Activated CD8-positive, alpha-beta memory T cell treated with anti-CD3 and anti-CD28 coated beads for 4 hours (primary cell): ENCODE results near the gene S100B.
A peak's percentile ranks its signal among the peaks of the same experiment; 100 is the strongest.

Experiments used
- DNase-seq, 2 donors: peaks; one replicate each; pipeline ENCODE4 v3.0.0-alpha.2; 2020; ENCODE audit warnings: low read depth in 2 of 2

The S100B gene

DNA sequence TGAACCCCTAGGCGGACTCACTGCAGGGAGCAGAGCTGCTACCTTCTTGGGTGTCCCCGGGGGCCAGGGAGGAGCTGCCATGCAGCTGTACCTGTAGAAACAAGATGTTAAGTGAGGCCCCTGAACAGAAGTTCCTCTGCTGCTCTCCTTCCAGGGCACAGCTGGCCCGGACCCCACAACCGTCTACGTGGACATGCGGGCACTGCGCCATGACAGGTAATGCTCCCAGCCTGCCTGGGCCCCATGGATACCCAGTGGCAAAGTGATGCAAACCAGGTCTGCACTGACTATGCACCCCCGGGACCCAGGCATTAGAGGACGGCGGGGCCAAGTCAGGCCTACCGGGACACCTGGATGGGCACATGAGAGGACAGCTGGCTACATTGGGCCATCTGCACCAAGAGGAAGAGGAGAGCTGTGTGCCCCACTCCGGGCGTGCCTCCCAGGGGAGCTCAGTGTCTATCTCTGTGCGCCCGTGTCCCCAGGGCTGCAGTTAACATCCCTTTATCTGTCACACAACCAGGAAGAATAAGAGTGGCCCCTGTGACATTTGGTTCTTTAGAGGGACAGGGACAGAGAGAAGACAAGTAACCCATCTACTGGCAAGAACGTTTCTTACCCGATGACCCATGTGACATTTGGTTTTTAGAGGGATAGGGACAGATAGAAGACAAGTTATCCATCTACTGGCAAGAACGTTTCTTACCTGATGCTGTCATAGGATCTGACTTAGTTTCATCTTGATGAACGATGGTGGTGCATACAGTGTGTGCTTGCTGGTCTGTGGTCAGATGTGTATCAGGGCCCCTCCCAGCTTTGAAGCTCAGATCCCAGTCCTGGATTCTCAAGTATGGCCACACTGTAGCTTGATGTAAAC, 44.1 kb downstream of the S100B start:
- no peak for DNase-seq

DNA sequence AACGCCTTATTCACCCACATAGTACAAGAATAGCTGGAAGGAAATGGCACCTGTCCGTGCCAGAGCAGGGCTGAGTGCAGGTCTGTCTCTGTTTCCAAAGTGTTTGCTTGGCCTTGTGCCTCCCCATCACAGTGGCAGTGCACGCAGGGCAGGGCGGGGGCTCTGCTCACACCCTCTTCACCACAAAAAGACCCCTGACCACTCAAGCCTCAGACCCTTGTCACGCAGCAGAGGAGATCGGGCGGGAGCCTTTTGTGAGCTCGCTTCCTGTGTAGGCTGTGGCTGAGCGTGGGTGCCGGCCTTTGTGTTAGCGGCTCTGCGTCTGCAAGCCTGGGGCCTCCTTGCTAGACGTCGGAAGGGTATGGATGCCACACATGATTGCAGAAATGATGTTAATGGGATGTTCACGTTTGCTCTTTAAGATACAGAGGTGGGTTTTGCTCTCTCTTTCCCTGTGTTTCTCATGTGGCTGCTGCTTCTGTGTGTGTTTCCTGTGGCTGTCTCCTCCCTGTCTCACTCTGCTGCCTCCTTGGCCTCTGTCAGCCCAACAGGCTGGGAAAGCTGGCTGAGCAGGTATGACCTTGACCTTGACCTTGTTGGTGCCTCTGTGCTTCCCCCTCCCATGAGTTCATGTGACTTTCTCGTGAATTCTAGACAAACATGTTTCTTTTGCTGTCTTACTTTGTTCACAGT, 45.4 kb downstream of the S100B start:
- DNase-seq, result peak; percentile 35 to 40

DNA sequence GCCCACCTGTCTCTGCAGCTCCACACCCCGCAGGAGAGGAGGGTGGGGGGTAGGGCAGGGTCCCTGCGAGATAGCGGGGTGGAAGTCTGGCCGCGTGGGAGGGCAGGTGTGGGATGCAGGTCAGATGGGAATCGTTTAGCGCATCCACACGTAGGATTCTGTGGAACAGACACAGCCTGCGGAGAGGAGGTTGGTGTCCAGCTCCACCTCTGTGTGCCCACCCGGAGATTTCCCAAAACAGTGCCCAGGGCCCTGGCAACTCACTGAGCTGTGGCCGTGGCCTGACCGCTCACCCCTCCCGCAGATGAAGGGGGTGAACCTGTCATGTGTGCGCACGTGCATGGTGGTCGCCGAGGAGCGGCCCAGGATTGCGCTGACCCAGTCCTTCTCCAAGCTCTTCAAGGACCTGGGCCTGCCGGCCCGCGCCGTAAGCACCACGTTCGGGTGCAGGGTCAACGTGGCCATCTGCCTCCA, 46.9 kb downstream of the S100B start:
- no peak for DNase-seq

DNA sequence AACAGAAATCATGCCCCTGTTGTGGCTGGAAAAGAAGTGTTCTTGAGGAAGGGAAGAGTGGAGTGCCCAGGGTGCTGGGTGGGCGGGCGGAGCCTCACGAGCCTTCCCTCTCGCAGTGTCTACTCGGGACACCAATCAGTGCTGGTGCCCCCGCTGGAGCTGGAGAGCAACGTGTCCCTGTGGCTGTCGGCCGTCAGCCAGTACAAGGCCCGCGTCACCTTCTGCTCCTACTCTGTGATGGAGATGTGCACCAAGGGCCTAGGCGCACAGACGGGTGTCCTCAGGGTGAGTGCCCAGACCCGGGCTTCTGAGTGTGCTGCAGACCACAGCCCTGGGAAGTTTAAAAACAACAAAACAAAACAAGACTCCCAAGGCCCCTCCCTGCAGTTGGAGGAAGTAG, 47.4 kb downstream of the S100B start:
- DNase-seq, result no peak

DNA sequence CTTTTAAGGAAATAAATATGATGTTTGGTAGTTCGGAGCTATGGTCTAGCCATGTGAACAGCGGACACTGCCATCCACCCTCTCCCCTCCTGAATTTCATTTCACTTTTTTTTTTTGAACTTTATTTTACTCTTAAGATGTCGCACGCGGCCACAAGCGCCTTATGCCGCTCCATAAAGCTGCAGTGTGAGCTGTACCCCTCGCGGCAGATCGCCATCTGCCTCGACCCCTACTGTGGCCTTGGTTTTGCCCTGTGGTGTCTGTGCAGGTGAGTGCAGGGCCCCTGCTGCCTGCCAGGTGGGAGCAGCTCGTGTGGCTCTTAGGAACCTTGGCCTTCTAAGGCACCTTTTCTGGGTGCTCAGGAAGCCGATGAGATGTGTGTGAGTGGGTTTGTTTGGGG, 48.1 kb downstream of the S100B start:
- DNase-seq, result no peak

DNA sequence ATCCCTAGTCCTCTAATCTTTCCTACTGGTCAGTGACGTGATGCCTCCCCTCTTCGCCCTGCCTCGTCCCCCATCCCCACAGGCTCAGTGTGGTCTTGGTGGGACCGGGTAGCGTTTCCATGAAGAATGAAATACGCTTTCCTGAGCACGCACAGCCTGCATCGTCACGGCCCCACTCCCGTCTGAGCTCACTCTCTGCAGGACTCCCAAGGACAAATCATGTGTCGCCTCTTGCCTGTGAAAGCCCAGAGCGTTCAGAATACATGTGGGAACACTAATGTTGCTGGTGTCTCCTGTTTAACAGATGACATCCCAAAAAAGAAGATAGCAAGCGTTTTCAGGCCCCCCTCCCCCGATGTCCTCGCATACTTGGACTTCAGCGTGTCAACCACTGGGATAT, 49.2 kb downstream of the S100B start:
- DNase-seq, result no peak

DNA sequence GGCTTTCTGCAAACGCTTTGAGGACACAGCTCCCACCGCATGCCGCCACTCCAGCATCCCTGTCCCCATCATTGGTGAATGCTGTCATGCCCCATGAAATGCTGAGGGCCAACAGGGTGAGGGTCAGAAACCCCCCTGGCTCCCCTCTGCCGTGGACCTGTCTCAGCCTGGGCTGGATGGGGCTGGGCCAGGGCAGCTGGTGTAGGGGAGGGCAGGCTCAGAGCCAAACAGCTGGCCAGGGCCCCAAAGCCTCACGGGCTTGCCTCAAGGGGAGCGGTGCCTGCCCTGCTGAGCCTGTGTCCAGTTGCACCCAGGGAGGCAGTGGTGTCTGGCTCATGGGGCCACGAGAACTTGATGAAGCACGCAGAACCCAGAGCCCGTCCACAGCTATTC, 49.7 kb downstream of the S100B start:
- no peak for DNase-seq

DNA sequence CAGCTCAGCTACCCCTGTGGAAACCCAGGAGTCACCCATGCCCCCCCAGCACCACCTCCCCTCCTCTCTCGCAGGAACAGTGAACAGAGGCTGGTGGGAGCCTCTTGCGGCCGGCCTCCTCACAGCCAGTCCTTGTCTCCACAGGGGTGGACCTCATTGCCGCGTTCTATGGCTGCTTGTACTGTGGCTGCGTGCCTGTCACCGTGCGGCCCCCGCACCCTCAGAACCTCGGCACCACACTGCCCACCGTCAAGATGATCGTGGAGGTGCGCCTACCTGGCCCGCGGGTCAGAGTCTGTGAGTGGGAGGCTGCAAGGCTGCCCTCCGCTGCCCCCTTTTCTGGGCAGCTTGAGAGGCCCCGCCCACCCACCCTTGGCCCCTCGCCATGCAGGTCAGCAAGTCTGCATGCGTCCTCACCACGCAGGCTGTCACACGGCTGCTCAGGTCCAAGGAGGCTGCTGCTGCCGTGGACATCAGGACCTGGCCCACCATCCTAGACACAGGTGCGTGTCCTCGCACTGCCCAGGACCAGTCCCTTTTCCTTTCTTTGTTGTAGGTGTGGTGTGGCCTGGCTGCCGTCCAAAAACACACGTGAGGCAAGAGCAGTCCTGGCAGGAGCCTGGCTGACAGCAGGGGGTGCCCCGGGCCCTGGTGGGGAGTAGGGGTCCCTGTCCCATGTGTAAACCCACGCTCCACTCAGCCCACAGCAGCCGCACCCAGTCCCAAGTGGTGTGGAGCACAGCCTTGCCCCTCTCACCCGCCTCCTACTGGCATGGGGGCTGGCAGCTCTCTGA, 50.3 kb downstream of the S100B start:
- no peak for DNase-seq

DNA sequence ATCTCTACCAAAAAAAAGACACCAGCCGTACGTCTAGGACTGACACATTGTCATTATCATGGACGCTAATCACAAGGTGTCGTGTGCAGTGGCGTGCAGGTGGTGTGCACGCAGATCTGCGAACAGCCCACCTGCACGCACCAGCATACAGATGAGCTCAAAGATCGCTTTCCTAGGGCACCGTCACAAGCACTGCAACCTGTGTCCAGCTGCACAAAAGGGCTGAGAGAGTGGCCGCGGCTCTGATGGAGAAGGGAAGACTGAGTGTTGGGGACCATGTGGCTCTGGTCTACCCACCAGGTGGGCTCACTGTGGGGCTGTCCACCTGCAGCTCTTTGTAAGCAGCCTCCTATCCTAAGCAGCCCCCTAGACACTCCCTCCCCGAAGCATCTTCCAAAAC, 50.9 kb downstream of the S100B start:
- DNase-seq, result no peak

DNA sequence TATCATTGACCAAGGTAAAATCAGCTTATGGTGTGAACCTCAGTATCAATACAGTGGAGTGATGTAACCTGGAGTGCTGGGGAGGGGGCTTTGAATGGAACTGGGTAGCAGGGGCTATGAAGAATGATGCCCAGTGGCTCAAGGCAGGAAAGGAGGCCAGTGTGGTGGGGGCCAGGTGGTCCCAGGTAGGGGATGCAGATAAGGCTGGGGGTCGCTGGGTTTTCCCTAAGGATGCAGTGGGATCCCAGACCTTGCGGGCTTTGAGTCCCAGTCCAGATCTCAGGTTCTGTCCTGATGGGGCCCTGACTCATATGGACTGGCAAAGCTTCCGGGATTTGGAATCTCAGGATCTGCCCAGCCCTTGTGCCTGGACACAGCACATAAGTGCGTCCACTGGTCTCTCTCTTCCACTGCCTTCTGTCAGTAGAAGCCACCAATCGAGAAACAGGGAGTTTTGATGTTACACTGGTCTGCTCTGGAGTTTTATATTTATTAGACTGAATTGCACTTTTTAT, 52.0 kb downstream of the S100B start:
- no peak for DNase-seq

DNA sequence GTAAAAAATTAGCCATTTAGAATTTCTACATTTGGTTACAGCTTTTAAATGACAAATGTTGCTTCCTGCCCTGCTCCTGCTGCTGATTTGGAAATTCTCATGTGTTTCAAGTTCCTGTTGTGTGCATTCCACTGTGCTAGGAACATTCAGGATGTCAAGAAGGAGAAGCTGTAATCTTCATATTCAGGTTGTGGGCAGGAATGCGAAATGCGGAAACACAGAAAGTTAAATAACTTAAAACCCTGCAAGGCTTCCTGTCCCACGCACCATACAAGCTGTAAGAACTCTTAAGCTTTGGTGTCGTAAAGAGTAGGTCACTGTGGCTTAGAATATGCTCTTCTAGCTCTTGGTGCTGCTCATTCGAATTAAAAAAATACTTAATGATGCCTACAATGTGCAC, 52.6 kb downstream of the S100B start:
- no peak for DNase-seq

DNA sequence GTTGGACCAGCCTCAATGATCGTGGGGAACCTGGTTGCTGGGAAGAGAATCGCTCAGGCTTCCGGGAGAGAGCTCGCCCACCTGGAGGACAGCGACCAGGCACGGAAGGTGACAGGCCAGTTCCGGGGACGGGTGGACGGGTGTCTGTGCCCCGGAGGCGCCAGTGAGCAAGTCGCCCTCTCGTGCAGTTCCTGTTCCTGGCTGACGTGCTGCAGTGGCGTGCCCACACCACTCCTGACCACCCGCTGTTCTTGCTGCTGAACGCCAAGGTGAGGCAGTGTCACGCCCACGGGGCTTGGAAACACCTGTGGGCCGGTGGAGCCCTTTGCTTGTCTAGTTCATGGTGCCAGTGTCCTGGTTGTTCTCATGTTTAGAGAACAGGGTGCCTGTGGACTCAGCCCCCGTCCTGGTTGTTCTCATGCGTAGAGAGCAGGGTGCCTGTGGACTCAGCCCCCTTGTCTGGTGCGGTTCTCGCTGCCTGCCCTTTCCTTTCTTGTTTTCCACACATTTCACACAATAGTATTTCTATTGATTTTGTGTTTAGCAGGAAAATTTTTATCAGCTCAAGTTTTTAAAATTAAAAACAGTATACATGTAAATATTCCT, 53.1 kb downstream of the S100B start:
- no peak for DNase-seq

DNA sequence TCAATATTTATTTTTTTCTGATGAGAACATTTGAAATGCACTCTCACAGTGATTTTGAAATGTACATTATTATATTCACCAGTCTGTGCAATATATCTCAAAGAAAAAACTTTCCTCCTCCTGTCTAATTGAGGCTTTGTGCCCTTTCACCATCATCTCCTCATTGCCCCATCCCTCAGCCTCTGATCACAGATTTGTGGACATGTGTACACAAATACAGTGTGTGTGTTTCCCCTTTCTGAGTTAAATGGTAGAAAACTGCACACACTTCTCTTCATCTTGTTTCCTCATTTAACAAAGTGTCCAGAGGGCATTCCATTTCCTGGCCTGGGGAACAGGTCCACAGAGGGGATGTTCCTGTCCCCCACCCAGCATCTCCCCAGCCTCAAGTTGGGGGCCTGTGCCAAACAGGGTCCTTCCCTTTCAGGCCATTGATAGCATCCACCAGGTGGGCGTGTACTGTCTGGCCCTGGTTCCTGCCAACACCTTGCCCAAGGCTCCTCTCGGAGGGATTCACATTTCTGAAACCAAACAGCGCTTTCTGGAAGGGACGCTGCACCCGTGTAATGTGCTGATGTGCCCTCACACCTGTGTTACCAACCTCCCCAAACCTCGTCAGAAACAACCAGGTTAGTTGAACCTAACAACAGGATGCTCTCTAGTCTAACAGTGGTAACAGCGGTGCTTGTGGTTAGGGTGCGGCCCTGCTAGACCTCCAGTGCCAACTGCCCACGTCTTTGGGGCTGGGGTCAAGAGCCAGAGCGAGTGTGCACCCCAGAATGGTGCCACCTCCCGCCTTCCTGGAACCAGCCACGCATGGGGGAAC, 54.6 kb downstream of the S100B start:
- DNase-seq, result no peak

DNA sequence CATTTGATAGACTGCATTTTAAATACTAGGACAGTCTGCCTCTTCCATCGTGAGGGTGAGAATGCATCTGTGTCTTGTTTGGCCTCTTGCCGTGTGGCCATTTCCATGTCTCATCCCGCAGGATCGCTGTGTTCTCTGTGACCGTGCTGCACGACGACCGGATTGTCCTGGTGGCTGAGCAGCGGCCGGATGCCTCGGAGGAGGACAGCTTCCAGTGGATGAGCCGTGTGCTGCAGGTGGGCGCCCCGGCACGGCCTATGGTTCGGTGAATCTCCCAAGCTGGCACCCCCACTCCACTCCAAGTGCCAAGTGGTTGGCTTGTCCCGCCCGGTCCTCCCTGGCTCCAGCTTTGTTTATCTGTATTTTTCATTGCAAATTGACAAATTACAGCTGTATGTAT, 55.2 kb downstream of the S100B start:
- no peak for DNase-seq
